ENCODE results near the gene P2RX5.

P2RX5 gene

GRCh38 chr17:3666516-3666915 is 29.4 kb downstream of the P2RX5 start:
- TF ChIP-seq YY1 (IDR thresholded peaks at IDR 0.05; ENCODE audit: low read depth): no peak
- no peak for TF ChIP-seq MAX (IDR thresholded peaks at IDR 0.05)
- no peak for TF ChIP-seq CREB1 (IDR thresholded peaks at IDR 0.05; ENCODE audit: low read depth)

GRCh38 chr17:3665834-3666233 is 30.1 kb downstream of the P2RX5 start:
- no peak for TF ChIP-seq TAF1 (IDR thresholded peaks at IDR 0.05; ENCODE audit: low read depth)
- TF ChIP-seq CREB1 (IDR thresholded peaks at IDR 0.05; ENCODE audit: low read depth): no peak
- no peak for TF ChIP-seq TEAD4 (IDR thresholded peaks at IDR 0.05)
- no peak for TF ChIP-seq EP300 (IDR thresholded peaks at IDR 0.05; ENCODE audit: borderline replicate concordance)

- TF ChIP-seq TEAD4 (IDR thresholded peaks at IDR 0.05) (no peak), CEBPB (IDR thresholded peaks at IDR 0.05) (no peak), CREB1 (IDR thresholded peaks at IDR 0.05; ENCODE audit: low read depth) (no peak), TCF12 (IDR thresholded peaks at IDR 0.05; ENCODE audit: low read depth) (no peak), USF1 (IDR thresholded peaks at IDR 0.05) (no peak), NFIC (IDR thresholded peaks at IDR 0.05) (no peak), EP300 (IDR thresholded peaks at IDR 0.05; ENCODE audit: borderline replicate concordance) (no peak), YY1 (IDR thresholded peaks at IDR 0.05; ENCODE audit: low read depth) (no peak), RAD21 (IDR thresholded peaks at IDR 0.05; ENCODE audit: low read depth) (no peak), ZBTB7A (IDR thresholded peaks at IDR 0.05; ENCODE audit: low read depth) (no peak), EGR1 (IDR thresholded peaks at IDR 0.05) (no peak), REST (IDR thresholded peaks at IDR 0.05; ENCODE audit: low read depth) (no peak), MAX (IDR thresholded peaks at IDR 0.05) (no peak), FOXM1 (IDR thresholded peaks at IDR 0.05; ENCODE audit: borderline replicate concordance, low read depth) (no peak), TAF1 (IDR thresholded peaks at IDR 0.05; ENCODE audit: low read depth) (no peak)
Observed at GRCh38 chr17:3663102-3664011, 32.6 kb downstream of the P2RX5 start.

- TF ChIP-seq USF1 (IDR thresholded peaks at IDR 0.05) (no peak), RAD21 (IDR thresholded peaks at IDR 0.05; ENCODE audit: low read depth) (no peak), TEAD4 (IDR thresholded peaks at IDR 0.05) (no peak), TAF1 (IDR thresholded peaks at IDR 0.05; ENCODE audit: low read depth) (no peak)
Observed at GRCh38 chr17:3660311-3660891, 35.6 kb downstream of the P2RX5 start.

GRCh38 chr17:3659541-3660111 is 36.3 kb downstream of the P2RX5 start:
- TF ChIP-seq ZBTB7A (IDR thresholded peaks at IDR 0.05; ENCODE audit: low read depth) (peak; percentile 33; the same call in 1 of the 2 replicates), CREB1 (IDR thresholded peaks at IDR 0.05; ENCODE audit: low read depth) (no peak)

GRCh38 chr17:3658784-3659449 is 37.0 kb downstream of the P2RX5 start:
- TF ChIP-seq USF1 (IDR thresholded peaks at IDR 0.05) (no peak), EP300 (IDR thresholded peaks at IDR 0.05; ENCODE audit: borderline replicate concordance) (no peak), TAF1 (IDR thresholded peaks at IDR 0.05; ENCODE audit: low read depth) (no peak), ZBTB7A (IDR thresholded peaks at IDR 0.05; ENCODE audit: low read depth) (no peak), TCF12 (IDR thresholded peaks at IDR 0.05; ENCODE audit: low read depth) (no peak), EGR1 (IDR thresholded peaks at IDR 0.05) (no peak), RAD21 (IDR thresholded peaks at IDR 0.05; ENCODE audit: low read depth) (no peak), REST (IDR thresholded peaks at IDR 0.05; ENCODE audit: low read depth) (no peak), CEBPB (IDR thresholded peaks at IDR 0.05) (no peak), NFIC (IDR thresholded peaks at IDR 0.05) (no peak), TEAD4 (IDR thresholded peaks at IDR 0.05) (no peak), CREB1 (IDR thresholded peaks at IDR 0.05; ENCODE audit: low read depth) (no peak), FOXM1 (IDR thresholded peaks at IDR 0.05; ENCODE audit: borderline replicate concordance, low read depth) (no peak), MAX (IDR thresholded peaks at IDR 0.05) (no peak), YY1 (IDR thresholded peaks at IDR 0.05; ENCODE audit: low read depth) (no peak)
